H1 (cell line): ENCODE results near the gene FAM81A. TPM values are rescaled to one million over a fixed set of nuclear protein-coding genes. Genes with fewer than 3 reads are reported as not detected.

Experiments used
- CTCF ChIA-PET: fragments of 300-600 bp; sonication (Branson Sonifier 250); formaldehyde crosslinking; loops from one replicate; lab custom pipeline; 2021; ENCODE audit not compliant: partially characterized antibody; lab: Charles Lee
- POLR2A ChIA-PET: fragments of 300-600 bp; sonication (Branson Sonifier 250); formaldehyde crosslinking; loops from one replicate; lab custom pipeline; 2021; ENCODE audit warnings: inconsistent platforms; ENCODE audit not compliant: partially characterized antibody; lab: Charles Lee
- DNase-seq, 2 experiments: peaks; one replicate each; pipeline versions ENCODE4 v3.0.0 to v3.0.0-alpha.2; 2010 to 2022; ENCODE audit warnings: low spot score in 2 of 2, low read depth in 1 of 2, mixed read lengths in 1 of 2
- FAIRE-seq: peaks from 2 replicates; lab custom pipeline; 2011; peaks lifted over from hg19 to GRCh38; lab: Jason Lieb, UNC
- H2AFZ ChIP-seq: 2 replicates; pipeline ENCODE4 v1.8.1; 2012; ENCODE audit warnings: low read length, inconsistent platforms
- H2AK5ac ChIP-seq: 2 replicates; pipeline ENCODE4 v1.6.1; 2013; ENCODE audit warnings: low read depth, low read length
- H2BK120ac ChIP-seq: replicated peaks from 2 replicates; pipeline ENCODE3; 2013; ENCODE audit warnings: low read depth, low read length, inconsistent platforms
- H2BK12ac ChIP-seq: 2 replicates; pipeline ENCODE4 v1.6.1; 2013; ENCODE audit warnings: low read depth, low read length
- H2BK15ac ChIP-seq: 2 replicates; pipeline ENCODE4 v1.6.1; 2013; ENCODE audit warnings: low read length
- H2BK20ac ChIP-seq: 2 replicates; pipeline ENCODE4 v1.6.1; 2013; ENCODE audit warnings: low read length
- H2BK5ac ChIP-seq: 2 replicates; pipeline ENCODE4 v1.6.1; 2013; ENCODE audit warnings: low read depth, low read length
- H3K14ac ChIP-seq: 2 replicates; pipeline ENCODE4 v1.6.1; 2013; ENCODE audit warnings: inconsistent platforms; ENCODE audit not compliant: insufficient read length
- H3K18ac ChIP-seq: 2 replicates; pipeline ENCODE4 v1.6.1; 2013; ENCODE audit warnings: low read length; ENCODE audit errors: extremely low read depth
- H3K23ac ChIP-seq: 2 replicates; pipeline ENCODE4 v1.6.1; 2013; ENCODE audit warnings: inconsistent platforms; ENCODE audit not compliant: insufficient read length
- H3K23me2 ChIP-seq: 2 replicates; pipeline ENCODE4 v1.6.1; 2013; ENCODE audit warnings: low read depth, low read length
- H3K27ac ChIP-seq: 2 replicates; pipeline ENCODE4 v1.6.1; 2011; ENCODE audit warnings: low read depth, low read length, inconsistent platforms
- H3K27me3 ChIP-seq, 4 experiments: replicated peaks in 1 of 4; 1 replicate in 1 of 4; 2 replicates in 3 of 4; pipeline versions ENCODE4 v1.6.1 to v1.8.1; 2011 to 2013; ENCODE audit warnings: low read length in 3 of 4, mild to moderate bottlenecking in 3 of 4, inconsistent platforms in 2 of 4, mixed read lengths in 2 of 4, moderate library complexity in 1 of 4; ENCODE audit not compliant: control insufficient read depth in 3 of 4, insufficient read depth in 3 of 4; ENCODE audit errors: extremely low read depth in 1 of 4
- H3K36me3 ChIP-seq, 4 experiments: 2 replicates each; pipeline versions ENCODE4 v1.6.1 to v1.8.1; 2011 to 2013; ENCODE audit warnings: mild to moderate bottlenecking in 4 of 4, low read length in 3 of 4, moderate library complexity in 2 of 4, control low read depth in 1 of 4, inconsistent platforms in 1 of 4; ENCODE audit not compliant: insufficient read depth in 4 of 4, control insufficient read depth in 2 of 4
- H3K4ac ChIP-seq: replicated peaks from 2 replicates; pipeline ENCODE3; 2013; ENCODE audit warnings: low read length, low read depth, mixed read lengths, inconsistent platforms; ENCODE audit not compliant: insufficient read length
- H3K4me1 ChIP-seq, 4 experiments: replicated peaks in 1 of 4; 1 replicate in 1 of 4; 2 replicates in 3 of 4; pipeline versions ENCODE4 v1.6.1 to v1.8.1; 2011 to 2013; ENCODE audit warnings: low read length in 3 of 4, inconsistent platforms in 2 of 4, mixed read lengths in 1 of 4; ENCODE audit not compliant: insufficient read depth in 4 of 4, control insufficient read depth in 3 of 4
- H3K4me2 ChIP-seq, 2 experiments: 2 replicates each; pipeline versions ENCODE4 v1.6.1 to v1.8.1; 2011 to 2013; ENCODE audit warnings: low read depth in 2 of 2, low read length in 2 of 2, control low read depth in 1 of 2, inconsistent platforms in 1 of 2, mild to moderate bottlenecking in 1 of 2; ENCODE audit not compliant: insufficient read depth in 1 of 2
- H3K4me3 ChIP-seq, 4 experiments: fragments of 200-600, 300-600 bp in 1 of 4; sonication (generic), shearing (Covaris generic), sonication (Bioruptor Twin) in 1 of 4; 2 replicates each; pipeline versions ENCODE4 v1.5.1 to v1.8.1; 2011 to 2016; ENCODE audit warnings: low read length in 4 of 4, low read depth in 3 of 4, control low read depth in 2 of 4, inconsistent platforms in 2 of 4, mild to moderate bottlenecking in 2 of 4, mixed read lengths in 1 of 4, moderate library complexity in 1 of 4; ENCODE audit not compliant: insufficient read depth in 2 of 4; ENCODE audit errors: extremely low read depth in 1 of 4
- H3K56ac ChIP-seq: replicated peaks from 2 replicates; pipeline ENCODE3; 2013; ENCODE audit warnings: low read depth, mild to moderate bottlenecking, mixed read lengths, low read length, inconsistent platforms; ENCODE audit not compliant: insufficient read length
- H3K79me1 ChIP-seq: 2 replicates; pipeline ENCODE4 v1.6.1; 2013; ENCODE audit warnings: low read depth, low read length, control low read depth
- H3K79me2 ChIP-seq, 2 experiments: 2 replicates each; pipeline versions ENCODE4 v1.6.1 to v1.8.1; 2012 to 2013; ENCODE audit warnings: low read length in 2 of 2, mild to moderate bottlenecking in 2 of 2, inconsistent platforms in 1 of 2; ENCODE audit not compliant: insufficient read depth in 2 of 2, control insufficient read depth in 1 of 2
- H3K9ac ChIP-seq, 4 experiments: replicated peaks in 1 of 4; 1 replicate in 1 of 4; 2 replicates in 3 of 4; pipeline versions ENCODE4 v1.6.1 to v1.8.1; 2011 to 2013; ENCODE audit warnings: low read depth in 3 of 4, low read length in 3 of 4, control low read depth in 2 of 4, mild to moderate bottlenecking in 2 of 4, moderate library complexity in 2 of 4, inconsistent platforms in 1 of 4; ENCODE audit errors: extremely low read depth in 1 of 4
- H3K9me3 ChIP-seq, 2 experiments: 2 replicates each; pipeline versions ENCODE4 v1.6.1 to v1.8.1; 2012 to 2013; ENCODE audit warnings: mild to moderate bottlenecking in 2 of 2, moderate library complexity in 2 of 2, control low read depth in 1 of 2, inconsistent platforms in 1 of 2, low read depth in 1 of 2, low read length in 1 of 2, mixed read lengths in 1 of 2; ENCODE audit not compliant: insufficient read depth in 2 of 2
- H4K20me1 ChIP-seq, 2 experiments: replicated peaks in 1 of 2; 2 replicates each; pipeline versions ENCODE3 to v1.8.1; 2011 to 2013; ENCODE audit warnings: inconsistent platforms in 2 of 2, low read length in 2 of 2, mild to moderate bottlenecking in 1 of 2; ENCODE audit not compliant: insufficient read depth in 2 of 2, control insufficient read depth in 1 of 2
- H4K5ac ChIP-seq: 2 replicates; pipeline ENCODE4 v1.6.1; 2013; ENCODE audit warnings: low read length, low read depth, mixed read lengths, inconsistent platforms; ENCODE audit not compliant: insufficient read length
- H4K8ac ChIP-seq: 2 replicates; pipeline ENCODE4 v1.8.0; 2013; ENCODE audit warnings: mild to moderate bottlenecking, moderate library complexity, low read length, inconsistent platforms; ENCODE audit not compliant: insufficient read depth; ENCODE audit errors: extremely low read depth
- H4K91ac ChIP-seq: replicated peaks from 2 replicates; pipeline ENCODE3; 2013; ENCODE audit warnings: low read length, mixed read lengths, inconsistent platforms; ENCODE audit not compliant: insufficient read length
- BACH1 ChIP-seq: IDR thresholded peaks from 2 replicates; pipeline ENCODE4 v1.6.1; 2012; ENCODE audit warnings: low read length, improper control_type of control experiment
- CHD1 ChIP-seq: IDR thresholded peaks from 2 replicates; pipeline ENCODE4 v1.6.1; 2012; ENCODE audit warnings: low read depth, low read length, improper control_type of control experiment
- CTCF ChIP-seq, 3 experiments: IDR thresholded peaks; 1 replicate in 2 of 3; 2 replicates in 1 of 3; pipeline versions ENCODE4 v1.5.1 to v1.6.1; 2011; ENCODE audit warnings: low read length in 3 of 3, mild to moderate bottlenecking in 3 of 3, inconsistent platforms in 2 of 3, low read depth in 1 of 3, moderate library complexity in 1 of 3; ENCODE audit not compliant: insufficient read depth in 1 of 3; ENCODE audit errors: control extremely low read depth in 1 of 3
- EP300 ChIP-seq, 2 experiments: IDR thresholded peaks; 1 replicate in 1 of 2; 2 replicates in 1 of 2; pipeline ENCODE4 v1.6.1; 2011 to 2012; ENCODE audit warnings: low read depth in 2 of 2, low read length in 2 of 2, mild to moderate bottlenecking in 2 of 2, borderline replicate concordance in 1 of 2, inconsistent platforms in 1 of 2, moderate library complexity in 1 of 2
- GTF2F1 ChIP-seq: IDR thresholded peaks from 2 replicates; pipeline ENCODE4 v1.6.1; 2012; ENCODE audit warnings: low read depth, low read length, improper control_type of control experiment, borderline replicate concordance
- KDM4A ChIP-seq: IDR thresholded peaks from one replicate; pipeline ENCODE4 v1.7.1; 2012; ENCODE audit warnings: low read depth, mild to moderate bottlenecking, moderate library complexity, low read length, inconsistent platforms; ENCODE audit not compliant: severe bottlenecking
- KDM5A ChIP-seq: fragments of 200-600 bp; IDR thresholded peaks from 2 replicates; pipeline ENCODE4 v1.7.1; 2012; ENCODE audit warnings: mild to moderate bottlenecking, low read length, inconsistent platforms, mixed read lengths
- MAFK ChIP-seq: IDR thresholded peaks from 2 replicates; pipeline ENCODE4 v1.6.1; 2012; ENCODE audit warnings: low read depth, mild to moderate bottlenecking, improper control_type of control experiment, low read length
- NRF1 ChIP-seq: IDR thresholded peaks from 2 replicates; pipeline ENCODE4 v1.6.1; 2011; ENCODE audit warnings: mild to moderate bottlenecking, low read depth, low read length, improper control_type of control experiment
- RFX5 ChIP-seq: IDR thresholded peaks from 2 replicates; pipeline ENCODE4 v1.6.1; 2011; ENCODE audit warnings: low read depth, low read length, improper control_type of control experiment, borderline replicate concordance
- TAF7 ChIP-seq: optimal IDR thresholded peaks from 2 replicates; pipeline ENCODE3; 2011; ENCODE audit warnings: low read depth, mild to moderate bottlenecking, inconsistent platforms, low read length, moderate library complexity, borderline replicate concordance
- WGBS, 2 experiments: shearing (Covaris generic) in 1 of 2; methylation state at CpG; one replicate each; pipeline versions ENCODE4 v1.1.6 to v1.1.7; 2013 to 2015; ENCODE audit warnings: low lambda C conversion rate in 2 of 2, mixed read lengths in 2 of 2, inconsistent platforms in 1 of 2, low coverage in 1 of 2, missing lambda C conversion rate in 1 of 2; ENCODE audit not compliant: insufficient replicate concordance in 2 of 2, insufficient coverage in 1 of 2, insufficient read length in 1 of 2; ENCODE audit errors: extremely low coverage in 1 of 2, missing lambda C conversion rate in 1 of 2; 5-methylcytosine and 5-hydroxymethylcytosine counted together
- polyA plus RNA-seq, 7 experiments: library from polyadenylated mRNA; depleted of rRNA in 3 of 7; stranded (reverse) in 5 of 7; unstranded in 2 of 7; fragments of >200 nt in 5 of 7; fragments of 200-250 nt in 2 of 7; gene quantifications; 1 replicate in 5 of 7; 2 replicates in 1 of 7; 4 replicates in 1 of 7; pipeline versions ENCODE4 v1.2.1 to v1.2.3, GENCODE V29; 2011 to 2013; ENCODE audit warnings: missing spikeins in 2 of 7, mixed read lengths in 2 of 7
- total RNA-seq: library from RNA; stranded (reverse); fragmentation: NEBNext Ultra II Directional; extraction: Animal tissue kit (Norgen Biotek cat#: 25700); gene quantifications from 2 replicates; pipeline ENCODE4 v1.2.1, GENCODE V29; 2021

FAM81A gene
- total and polyA plus RNA-seq, 2 of the 8 experiments (the other 6 are each of a cell fraction or from before 2014, with no cell fraction given), result 0.56 to 3.0 TPM

- DNase-seq, result peak; percentile 75 to 96
- Histone ChIP-seq H3K4me3 (no peak overlapping the region), H4K8ac (no peak overlapping the region), H3K27me3 (no peaks in the 10 kb centered on the region), H3K27ac (no peak overlapping the region), H2AFZ (peak overlapping the region; percentile 86; the same call in 1 of the 2 replicates), H2BK120ac (no peak overlapping the region), H3K18ac (no peak overlapping the region), H4K91ac (no peak overlapping the region), H3K79me2 (no peaks in the 10 kb centered on the region), H2BK15ac (no peak overlapping the region), H3K56ac (no peak overlapping the region), H3K14ac (no peak overlapping the region), H4K5ac (no peak overlapping the region), H3K4ac (no peak overlapping the region), H3K9ac (no peak overlapping the region), H3K79me1 (no peaks in the 10 kb centered on the region), H3K4me2 (no peak overlapping the region), H3K23me2 (no peaks in the 10 kb centered on the region), H3K9me3 (no peaks in the 10 kb centered on the region), H4K20me1 (no peaks in the 10 kb centered on the region), H2BK12ac (no peak overlapping the region), H3K36me3 (no peaks in the 10 kb centered on the region), H3K23ac (no peak overlapping the region), H3K4me1 (no peaks in the 10 kb centered on the region), H2BK20ac (no peak overlapping the region), H2AK5ac (no peak overlapping the region), H2BK5ac (no peak overlapping the region)
- 30% methylated on average over 8 of the region's 8 CpGs; no CpG with 5 or more reads in 1 of the 2 experiments for WGBS, 2 experiments
- CTCF ChIA-PET, result interaction anchor here (0.5 to 2.6 kb wide), 60 partner anchors 10 to 1668 kb away, joined by 3 to 54 read pairs (median 4); partner anchors contain the start of genes FAM81A and GCNT3
- POLR2A ChIA-PET, result interaction anchor here (0.7 to 1.2 kb wide), 3 partner anchors 90 to 359 kb away, joined by 3 read pairs; no protein-coding TSS in a partner anchor
- peak; percentile 90 for FAIRE-seq
- TF ChIP-seq EP300 (IDR thresholded peaks at IDR 0.05; ENCODE audit: borderline replicate concordance in 1 of 2, low read depth in 2 of 2, low read length in 2 of 2) (no peak), CHD1 (no peak), KDM4A (no peak), CTCF (IDR thresholded peaks at IDR 0.05; ENCODE audit: control extremely low read depth in 1 of 3, insufficient read depth in 1 of 3, low read depth in 1 of 3, low read length in 3 of 3) (peak; percentile 64 to 86 (median 82)), BACH1 (peak; percentile 49; the same call in 1 of the 2 replicates), GTF2F1 (no peak), TAF7 (no peak), MAFK (peak; percentile 96), NRF1 (no peak), RFX5 (no peak), KDM5A (no peak)
These were observed 91.0 kb downstream of the FAM81A start for GRCh38 chr15:59528961-59529402.
